ENCODE measurements around the gene PHC2.

Gene PHC2

DNA sequence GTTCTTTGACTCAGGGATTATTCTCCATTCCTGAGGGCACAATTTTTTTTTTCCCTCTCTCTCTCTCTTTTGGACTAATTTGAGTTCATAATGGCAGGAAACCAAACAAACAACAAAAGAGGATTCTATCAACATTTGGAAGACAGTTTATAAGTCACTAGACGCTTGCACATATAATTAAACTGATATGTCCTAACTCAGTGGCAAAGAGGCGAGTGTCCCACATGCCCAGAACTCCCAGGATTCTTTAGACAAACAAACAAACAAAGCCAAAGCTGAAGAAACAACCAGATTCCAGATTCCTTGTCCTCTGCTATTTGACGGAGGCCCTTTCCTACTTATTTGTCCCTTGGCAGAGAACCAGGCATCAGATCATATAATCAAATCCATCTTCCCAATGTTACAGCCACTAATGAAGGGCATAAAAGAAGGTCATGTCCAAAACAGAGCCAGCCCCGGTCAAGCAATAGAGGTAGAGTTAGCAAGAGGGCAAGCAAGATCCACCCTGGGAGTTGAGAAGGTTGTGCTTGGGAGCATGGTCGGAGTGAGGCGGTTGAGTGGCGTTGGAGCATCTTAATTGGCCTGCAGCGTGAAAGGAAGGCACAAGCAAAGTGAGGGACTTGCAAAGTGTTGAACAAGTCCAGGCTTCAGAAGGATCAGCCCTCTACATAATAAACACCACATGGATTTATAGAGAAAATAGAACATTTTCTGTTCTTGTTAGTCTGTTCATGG lies 144.3 kb downstream of the PHC2 start:
- H3K4me3 ChIP-seq (ENCODE audit: low read depth, low read length): no peak overlapping the region
- TF ChIP-seq, protein P1, sequence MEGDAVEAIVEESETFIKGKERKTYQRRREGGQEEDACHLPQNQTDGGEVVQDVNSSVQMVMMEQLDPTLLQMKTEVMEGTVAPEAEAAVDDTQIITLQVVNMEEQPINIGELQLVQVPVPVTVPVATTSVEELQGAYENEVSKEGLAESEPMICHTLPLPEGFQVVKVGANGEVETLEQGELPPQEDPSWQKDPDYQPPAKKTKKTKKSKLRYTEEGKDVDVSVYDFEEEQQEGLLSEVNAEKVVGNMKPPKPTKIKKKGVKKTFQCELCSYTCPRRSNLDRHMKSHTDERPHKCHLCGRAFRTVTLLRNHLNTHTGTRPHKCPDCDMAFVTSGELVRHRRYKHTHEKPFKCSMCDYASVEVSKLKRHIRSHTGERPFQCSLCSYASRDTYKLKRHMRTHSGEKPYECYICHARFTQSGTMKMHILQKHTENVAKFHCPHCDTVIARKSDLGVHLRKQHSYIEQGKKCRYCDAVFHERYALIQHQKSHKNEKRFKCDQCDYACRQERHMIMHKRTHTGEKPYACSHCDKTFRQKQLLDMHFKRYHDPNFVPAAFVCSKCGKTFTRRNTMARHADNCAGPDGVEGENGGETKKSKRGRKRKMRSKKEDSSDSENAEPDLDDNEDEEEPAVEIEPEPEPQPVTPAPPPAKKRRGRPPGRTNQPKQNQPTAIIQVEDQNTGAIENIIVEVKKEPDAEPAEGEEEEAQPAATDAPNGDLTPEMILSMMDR (IDR thresholded peaks at IDR 0.05; ENCODE audit: insufficient read depth, low read depth, low read length, missing control alignments): no peak
- DNase-seq (ENCODE audit: low read depth): no peak

DNA sequence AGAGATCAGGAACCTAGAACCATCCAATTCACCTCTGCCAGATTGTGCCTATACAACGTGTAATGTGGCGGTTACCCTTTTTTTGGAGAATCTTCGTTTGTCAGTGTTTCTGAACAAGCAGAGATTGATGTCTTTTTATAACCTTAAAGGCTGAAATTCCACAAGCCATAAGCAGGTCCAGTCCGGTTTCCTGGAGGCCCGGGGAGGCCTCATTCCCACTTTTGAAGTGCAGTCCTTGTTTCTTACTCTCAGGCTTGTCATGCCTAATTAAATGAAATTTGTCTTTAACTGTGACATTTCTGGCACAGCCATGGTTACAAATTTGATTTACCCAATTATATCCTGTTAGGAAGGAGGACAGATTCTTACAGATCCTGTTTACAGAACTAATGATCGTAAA lies 146.8 kb downstream of the PHC2 start:
- H3K4me3 ChIP-seq (ENCODE audit: low read depth, low read length): no peak overlapping the region
- no peak for DNase-seq (ENCODE audit: low read depth)
- TF ChIP-seq, protein P1 (IDR thresholded peaks at IDR 0.05; ENCODE audit: insufficient read depth, low read depth, low read length, missing control alignments): no peak

DNA sequence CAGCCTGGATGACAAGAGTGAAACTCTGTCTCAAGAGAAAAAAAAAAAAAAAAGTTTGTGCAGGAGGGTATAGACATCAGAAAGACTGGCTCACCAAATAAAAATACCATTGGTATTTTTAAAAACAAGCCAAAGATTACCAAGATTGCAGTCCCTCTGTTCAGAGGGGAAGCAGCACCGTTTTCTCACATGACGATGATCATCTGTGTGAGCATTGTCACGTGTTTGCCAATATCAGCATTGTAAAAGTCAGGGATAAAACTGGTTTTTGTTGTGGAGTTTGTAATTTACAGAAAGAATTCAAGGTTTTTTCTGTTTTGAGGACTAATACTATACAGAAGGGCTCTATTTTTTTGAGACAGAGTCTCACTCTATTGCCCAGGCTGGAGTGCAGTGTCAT lies 148.1 kb downstream of the PHC2 start:
- H3K4me3 ChIP-seq (ENCODE audit: low read depth, low read length): no peak overlapping the region
- TF ChIP-seq, protein P1 (IDR thresholded peaks at IDR 0.05; ENCODE audit: insufficient read depth, low read depth, low read length, missing control alignments): no peak

DNA sequence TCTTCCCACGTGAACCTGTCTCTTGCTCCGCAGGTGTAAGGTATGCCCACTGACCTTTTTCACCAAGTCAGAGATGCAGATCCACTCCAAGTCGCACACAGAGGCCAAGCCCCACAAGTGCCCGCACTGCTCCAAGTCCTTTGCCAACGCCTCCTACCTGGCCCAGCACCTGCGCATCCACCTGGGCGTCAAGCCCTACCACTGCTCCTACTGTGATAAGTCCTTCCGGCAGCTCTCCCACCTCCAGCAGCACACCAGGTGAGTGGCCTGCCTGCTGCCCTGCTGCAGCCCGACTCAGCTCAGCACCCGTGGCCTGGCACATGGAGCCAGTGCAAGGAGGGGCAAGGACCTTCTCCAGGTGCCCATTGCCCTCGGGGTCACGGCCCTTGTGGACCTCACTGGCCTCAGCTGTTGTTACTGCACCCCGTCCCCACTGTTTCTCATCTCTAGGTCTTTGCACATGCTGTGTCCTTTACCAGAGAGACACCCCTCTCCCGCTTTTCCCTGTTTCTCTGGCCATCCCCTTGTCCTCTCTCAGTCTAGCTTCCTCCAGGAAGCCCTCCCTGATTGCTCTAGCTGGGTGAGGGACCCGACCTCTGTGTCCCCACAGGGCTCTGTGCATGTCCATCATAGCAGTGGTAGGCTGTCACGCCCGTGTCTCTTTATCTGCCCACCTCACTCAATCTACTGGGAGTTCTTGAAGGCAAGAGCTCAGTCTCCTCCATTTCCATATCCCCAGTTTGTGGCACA lies 149.2 kb downstream of the PHC2 start:
- TF ChIP-seq, protein P1 (IDR thresholded peaks at IDR 0.05; ENCODE audit: insufficient read depth, low read depth, low read length, missing control alignments): no peak
- H3K4me3 ChIP-seq (ENCODE audit: low read depth, low read length): no peak overlapping the region
- DNase-seq (ENCODE audit: low read depth): no peak

More for the DNA sequence above, 148.1 kb downstream of the PHC2 start:
- no peak for DNase-seq (ENCODE audit: low read depth)

DNA sequence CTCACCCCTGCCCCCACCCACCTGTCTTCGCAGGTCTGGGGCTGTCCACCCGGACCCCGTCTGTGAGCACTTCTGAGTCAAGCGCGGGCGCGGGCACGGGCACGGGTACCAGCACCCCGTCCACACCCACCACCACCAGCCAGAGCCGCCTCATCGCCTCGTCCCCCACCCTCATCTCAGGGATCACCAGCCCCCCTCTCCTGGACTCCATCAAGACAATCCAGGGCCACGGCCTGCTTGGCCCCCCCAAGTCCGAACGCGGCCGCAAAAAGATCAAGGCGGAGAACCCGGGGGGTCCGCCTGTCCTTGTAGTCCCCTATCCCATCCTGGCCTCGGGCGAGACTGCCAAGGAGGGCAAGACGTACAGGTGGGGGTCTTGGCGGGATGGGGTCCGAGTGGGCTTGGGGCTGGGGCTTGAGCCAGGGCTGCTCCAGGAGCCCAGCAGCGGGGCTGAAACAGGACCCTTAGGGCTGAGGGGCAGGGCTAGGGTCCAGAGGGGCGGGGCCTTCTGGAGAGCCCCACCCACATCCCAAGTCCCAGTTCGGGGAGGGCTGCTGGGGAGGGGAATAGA lies 150.7 kb downstream of the PHC2 start:
- no peak overlapping the region for H3K4me3 ChIP-seq (ENCODE audit: low read depth, low read length)
- TF ChIP-seq, protein P1 (IDR thresholded peaks at IDR 0.05; ENCODE audit: insufficient read depth, low read depth, low read length, missing control alignments): no peak
- DNase-seq (ENCODE audit: low read depth): no peak

DNA sequence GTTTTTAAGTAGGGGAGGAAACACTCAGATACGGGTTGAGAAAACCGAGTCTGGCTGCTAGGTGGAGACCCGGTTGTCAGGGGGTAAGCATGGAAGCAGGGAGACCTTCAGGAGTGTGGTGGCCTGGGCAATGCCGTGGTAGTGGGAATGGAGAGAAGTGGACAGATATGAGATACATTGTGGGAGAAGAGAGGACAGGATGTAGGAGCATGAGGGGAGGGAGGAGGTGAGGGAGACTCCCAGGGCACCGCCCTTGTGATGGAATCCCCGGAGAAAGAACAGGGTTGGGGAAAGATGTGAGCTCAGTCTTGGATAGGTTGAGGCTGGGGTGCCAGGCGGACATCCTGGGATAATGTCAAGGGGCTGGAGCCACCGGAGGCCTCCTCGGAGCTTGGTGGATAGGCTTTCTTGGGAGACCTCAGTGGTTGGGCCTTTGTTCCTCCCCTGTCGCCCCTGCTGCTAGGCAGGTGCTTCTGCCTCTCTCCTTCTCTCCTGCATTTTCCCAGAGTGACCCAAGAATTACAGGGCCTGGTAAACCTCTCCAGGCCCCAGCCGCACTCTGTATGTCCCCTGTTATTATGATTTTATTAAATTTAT lies 153.3 kb downstream of the PHC2 start:
- DNase-seq (ENCODE audit: low read depth): no peak
- TF ChIP-seq, protein P1 (IDR thresholded peaks at IDR 0.05; ENCODE audit: insufficient read depth, low read depth, low read length, missing control alignments): no peak

More for the DNA sequence above, 153.3 kb downstream of the PHC2 start:
- no peak overlapping the region for H3K4me3 ChIP-seq (ENCODE audit: low read depth, low read length)
